Ovary (tissue), 3 donors: ENCODE results near the gene MRPL11.

Experiments used
- CTCF ChIP-seq, 3 donors: fragments of 450-650 bp in 2 of 3; fragments of 200-600 bp in 1 of 3; IDR thresholded peaks; one replicate each; pipeline versions ENCODE4 v1.5.1 to v1.8.0; 2016 to 2022; ENCODE audit warnings: antibody characterized with exemption in 3 of 3, mild to moderate bottlenecking in 1 of 3
- EP300 ChIP-seq: sonication (generic); formaldehyde crosslinking; IDR thresholded peaks from one replicate; pipeline ENCODE4 v1.6.1; 2017; ENCODE audit warnings: antibody characterized with exemption
- POLR2A ChIP-seq: fragments of 450-650 bp; IDR thresholded peaks from one replicate; pipeline ENCODE4 v1.6.1; 2017; ENCODE audit warnings: antibody characterized with exemption, mild to moderate bottlenecking, moderate library complexity
- donor health status: DM: no; HTN: no; CAD: no.

- no peak for TF ChIP-seq CTCF (IDR thresholded peaks at IDR 0.05)
- TF ChIP-seq POLR2A: peak; percentile 65
- TF ChIP-seq EP300: no peak
Observed at GRCh38 chr11:66466225-66467033, 27.8 kb upstream of the MRPL11 start, which contains the start of gene PELI3.
